Mononuclear cell (primary cell): Measurements from ENCODE around the gene ZNF326. TPM values are rescaled to one million over a fixed set of nuclear protein-coding genes. Genes with fewer than 3 reads are reported as not detected.
A peak's percentile ranks its signal among the peaks of the same experiment; 100 is the strongest.

ENCODE experiments used
- H3K27me3 ChIP-seq: 2 replicates; pipeline ENCODE4 v1.6.0; 2011; ENCODE audit warnings: low read length, control low read depth; ENCODE audit not compliant: insufficient read depth
- H3K4me1 ChIP-seq: 2 replicates; pipeline ENCODE4 v1.5.1; 2011; ENCODE audit warnings: mild to moderate bottlenecking, low read length, control low read depth; ENCODE audit not compliant: insufficient read depth
- H3K4me3 ChIP-seq: 2 replicates; pipeline ENCODE4 v1.5.1; 2011; ENCODE audit warnings: mild to moderate bottlenecking, low read length, moderate library complexity
- H3K9me3 ChIP-seq: 2 replicates; pipeline ENCODE4 v1.5.1; 2011; ENCODE audit warnings: low read depth, mild to moderate bottlenecking, control low read depth, low read length
- total RNA-seq: library from RNA; depleted of rRNA; stranded (reverse); fragments of >200 nt; gene quantifications from one replicate; pipeline ENCODE4 v1.2.3, GENCODE V29; 2012

ZNF326 gene
- total RNA-seq: 54.2 TPM

GRCh38 chr1:89994805-89995597 is at the start of gene ZNF326:
TSS of gene ZNF326 (plus strand) at chr1:89995110. CDS start at chr1:89995258, 148 bp downstream.
- H3K4me1 ChIP-seq: peaks cover 19% of the 10 kb centered on the region
- no peaks in the 10 kb centered on the region for H3K9me3 ChIP-seq
- peak within 1 kb of the TSS; percentile 87 for H3K4me3 ChIP-seq
- H3K27me3 ChIP-seq: no peaks in the 10 kb centered on the region

GRCh38 chr1:89945852-89946476 is 48.9 kb upstream of the ZNF326 start:
- Histone ChIP-seq H3K4me1 (peaks cover 30% of the 10 kb centered on the region), H3K27me3 (no peaks in the 10 kb centered on the region), H3K9me3 (no peaks in the 10 kb centered on the region), H3K4me3 (no peak overlapping the region)

GRCh38 chr1:89946532-89946931 is 48.4 kb upstream of the ZNF326 start:
- peaks cover 24% of the 10 kb centered on the region for H3K4me1 ChIP-seq
- H3K9me3 ChIP-seq: no peaks in the 10 kb centered on the region
- H3K27me3 ChIP-seq: no peaks in the 10 kb centered on the region
- H3K4me3 ChIP-seq: no peak overlapping the region

GRCh38 chr1:89948722-89949345 is 46.1 kb upstream of the ZNF326 start:
- no peaks in the 10 kb centered on the region for H3K27me3 ChIP-seq
- H3K4me3 ChIP-seq: no peak overlapping the region
- peaks cover 12% of the 10 kb centered on the region for H3K4me1 ChIP-seq
- H3K9me3 ChIP-seq: no peaks in the 10 kb centered on the region

- Histone ChIP-seq H3K9me3 (no peaks in the 10 kb centered on the region), H3K4me3 (no peak overlapping the region), H3K27me3 (no peaks in the 10 kb centered on the region), H3K4me1 (peaks cover 9% of the 10 kb centered on the region)
These were observed 44.8 kb upstream of the ZNF326 start for GRCh38 chr1:89949991-89950624.

- Histone ChIP-seq H3K4me1 (peaks cover 9% of the 10 kb centered on the region), H3K9me3 (no peaks in the 10 kb centered on the region), H3K27me3 (no peaks in the 10 kb centered on the region), H3K4me3 (no peak overlapping the region)
These were observed 44.2 kb upstream of the ZNF326 start for GRCh38 chr1:89950703-89951102.

GRCh38 chr1:89951766-89952604 is 42.9 kb upstream of the ZNF326 start:
- Histone ChIP-seq H3K4me3 (no peak overlapping the region), H3K9me3 (no peaks in the 10 kb centered on the region), H3K27me3 (no peaks in the 10 kb centered on the region), H3K4me1 (peaks cover 13% of the 10 kb centered on the region)

GRCh38 chr1:89952605-89953130 is 42.2 kb upstream of the ZNF326 start:
- Histone ChIP-seq H3K4me1 (peaks cover 15% of the 10 kb centered on the region), H3K9me3 (no peaks in the 10 kb centered on the region), H3K27me3 (no peaks in the 10 kb centered on the region), H3K4me3 (no peak overlapping the region)

GRCh38 chr1:89953131-89953626 is 41.7 kb upstream of the ZNF326 start:
- Histone ChIP-seq H3K4me1 (peaks cover 15% of the 10 kb centered on the region), H3K4me3 (no peak overlapping the region)

GRCh38 chr1:89953929-89954328 is 41.0 kb upstream of the ZNF326 start:
- Histone ChIP-seq H3K27me3 (no peaks in the 10 kb centered on the region), H3K4me3 (no peak overlapping the region), H3K9me3 (no peaks in the 10 kb centered on the region), H3K4me1 (peaks cover 15% of the 10 kb centered on the region)

More at GRCh38 chr1:89953131-89953626, 41.7 kb upstream of the ZNF326 start:
- Histone ChIP-seq H3K27me3 (no peaks in the 10 kb centered on the region), H3K9me3 (no peaks in the 10 kb centered on the region)

- Histone ChIP-seq H3K27me3 (no peaks in the 10 kb centered on the region), H3K4me3 (no peak overlapping the region), H3K9me3 (no peaks in the 10 kb centered on the region), H3K4me1 (peaks cover 15% of the 10 kb centered on the region)
These were observed 40.5 kb upstream of the ZNF326 start for GRCh38 chr1:89954401-89954800.

GRCh38 chr1:89955311-89956205 is 39.4 kb upstream of the ZNF326 start:
- Histone ChIP-seq H3K9me3 (no peaks in the 10 kb centered on the region), H3K4me1 (peaks cover 15% of the 10 kb centered on the region), H3K27me3 (no peaks in the 10 kb centered on the region), H3K4me3 (no peak overlapping the region)

- H3K9me3 ChIP-seq: no peaks in the 10 kb centered on the region
- H3K4me1 ChIP-seq: peaks cover 15% of the 10 kb centered on the region
- no peak overlapping the region for H3K4me3 ChIP-seq
- no peaks in the 10 kb centered on the region for H3K27me3 ChIP-seq
These were observed 37.8 kb upstream of the ZNF326 start for GRCh38 chr1:89957107-89957506.
